NCI-H510A (cell line): ENCODE data around the gene SNX5.

ENCODE experiments used
- DNase-seq: peaks from one replicate; lab custom pipeline; 2025; lab: John Stamatoyannopoulos, UW

Gene SNX5

DNA sequence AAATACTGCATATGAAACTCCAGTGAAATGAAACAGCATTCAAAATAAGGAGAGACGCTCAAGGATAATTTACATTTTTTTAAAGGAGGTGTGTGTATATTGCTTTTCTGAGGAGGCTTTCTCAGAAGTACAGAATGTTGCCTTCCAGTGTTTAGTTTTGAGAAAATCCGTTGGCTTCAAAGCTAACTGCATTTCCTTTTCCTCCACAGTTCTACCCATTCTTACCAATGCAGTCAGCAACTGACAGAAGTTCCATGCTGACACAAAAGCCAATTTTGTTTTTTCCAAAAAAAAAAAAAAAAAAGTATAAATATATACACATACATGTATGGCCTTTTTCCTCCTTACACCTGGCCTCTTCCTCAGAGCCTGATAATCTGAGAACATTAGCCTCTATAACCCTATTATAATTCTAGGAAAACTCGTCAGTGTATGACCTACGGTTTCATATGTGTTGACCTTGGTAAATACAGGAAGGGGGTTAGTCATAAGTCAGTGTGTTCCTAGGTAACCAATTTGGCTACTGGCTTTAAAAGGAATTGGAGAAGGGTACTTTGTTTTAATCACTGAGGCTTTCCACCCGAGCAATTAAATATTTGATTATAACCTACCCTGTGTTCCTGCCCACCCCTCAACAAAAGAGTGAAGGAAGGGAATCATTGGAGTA lies 24.4 kb upstream of the SNX5 start:
- DNase-seq: no peak

DNA sequence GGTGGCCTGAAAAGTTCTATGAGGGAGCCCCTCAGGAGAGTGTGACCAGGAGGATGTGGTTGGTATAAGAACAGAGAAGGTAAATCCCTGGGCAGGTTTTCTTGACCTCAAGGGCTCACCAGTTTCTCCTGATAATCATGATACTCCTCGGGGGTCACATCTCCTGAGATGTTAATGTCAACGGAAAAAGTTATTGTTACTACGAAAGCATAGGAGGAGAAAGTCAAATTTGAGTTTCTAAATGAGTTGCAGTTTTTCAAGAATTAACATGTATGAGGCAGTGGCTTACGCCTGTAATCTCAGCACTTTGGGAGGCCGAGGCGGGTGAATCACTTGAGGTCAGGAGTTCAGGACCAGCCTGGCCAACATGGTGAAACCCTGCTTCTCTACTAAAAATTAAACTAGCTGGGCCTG lies 23.6 kb upstream of the SNX5 start:
- no peak for DNase-seq

DNA sequence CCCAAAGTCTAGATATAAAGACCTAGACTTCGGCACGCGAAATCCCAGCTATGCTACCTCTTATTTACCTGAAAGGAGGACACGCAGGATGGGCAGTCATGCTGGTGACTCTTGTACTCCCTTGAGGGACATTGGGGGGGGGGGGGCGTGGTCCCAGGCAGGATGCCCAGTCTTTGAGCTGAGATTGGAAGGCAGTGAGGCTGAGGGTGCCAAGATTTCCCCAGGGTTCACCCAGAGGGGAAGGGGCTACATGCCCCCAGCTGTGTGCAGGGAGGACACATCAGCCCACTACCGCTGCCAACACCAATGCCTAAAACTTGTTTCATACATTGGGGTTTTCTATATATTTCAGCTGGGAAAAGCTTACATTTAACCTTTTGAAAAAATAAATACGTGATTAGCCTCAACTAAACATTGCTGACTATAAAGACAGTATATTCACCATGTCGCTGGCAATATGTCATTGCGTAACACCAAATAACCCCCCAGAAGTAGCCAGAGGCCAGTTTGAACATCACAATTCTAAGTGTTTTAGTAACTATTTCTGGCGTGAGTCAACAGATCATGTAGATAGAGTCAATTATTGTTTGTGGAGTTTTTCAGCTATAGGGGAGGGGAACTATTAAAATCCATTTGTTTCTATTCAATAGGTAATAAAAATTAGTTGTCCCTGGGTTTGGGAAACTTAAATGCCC lies 21.8 kb upstream of the SNX5 start:
- DNase-seq: no peak

DNA sequence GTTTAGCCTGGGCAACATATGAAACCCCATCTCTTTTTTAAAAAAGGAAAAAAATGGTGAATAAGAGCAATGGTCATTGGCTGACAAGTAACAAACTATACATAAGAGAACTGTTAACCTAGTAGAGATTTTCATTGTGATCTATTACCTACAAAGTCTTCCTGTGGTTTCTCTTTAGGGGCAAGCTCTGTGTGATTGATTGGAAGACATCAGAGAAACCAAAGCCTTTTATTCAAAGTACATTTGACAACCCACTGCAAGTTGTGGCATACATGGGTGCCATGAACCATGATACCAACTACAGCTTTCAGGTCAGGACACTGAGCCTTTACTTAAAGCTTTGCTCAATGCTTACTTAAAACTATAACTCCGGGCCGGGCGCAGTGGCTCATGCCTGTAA lies 19.4 kb upstream of the SNX5 start:
- DNase-seq: no peak

DNA sequence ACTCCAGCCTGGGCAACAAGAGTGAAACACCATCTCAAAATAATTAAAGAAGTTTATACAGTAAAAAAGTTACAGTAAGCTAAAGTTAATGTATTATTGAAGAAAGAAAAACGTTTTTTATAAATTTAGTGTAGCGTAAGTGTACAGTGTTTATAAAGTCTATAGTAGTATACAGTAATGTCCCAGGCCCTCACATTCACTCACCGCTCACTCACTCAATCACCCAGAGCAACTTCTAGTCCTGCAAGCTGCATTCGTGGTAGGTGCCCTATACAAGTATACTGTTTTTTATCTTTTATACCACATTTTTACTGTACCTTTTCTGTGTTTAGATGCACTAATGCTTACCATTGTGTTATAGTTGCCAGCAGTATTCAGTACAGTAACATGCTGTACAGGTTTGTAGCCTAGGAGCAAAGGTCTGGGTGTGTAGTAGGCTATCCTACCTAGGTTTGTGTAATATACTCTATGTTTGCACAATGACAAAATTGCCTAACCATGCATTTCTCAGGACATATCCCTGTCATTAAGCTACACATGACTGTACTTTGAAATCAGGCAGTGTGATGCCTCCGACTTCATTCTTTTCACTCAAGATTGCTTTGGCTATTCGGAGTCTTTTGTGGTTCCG lies 16.9 kb upstream of the SNX5 start:
- DNase-seq: no peak

DNA sequence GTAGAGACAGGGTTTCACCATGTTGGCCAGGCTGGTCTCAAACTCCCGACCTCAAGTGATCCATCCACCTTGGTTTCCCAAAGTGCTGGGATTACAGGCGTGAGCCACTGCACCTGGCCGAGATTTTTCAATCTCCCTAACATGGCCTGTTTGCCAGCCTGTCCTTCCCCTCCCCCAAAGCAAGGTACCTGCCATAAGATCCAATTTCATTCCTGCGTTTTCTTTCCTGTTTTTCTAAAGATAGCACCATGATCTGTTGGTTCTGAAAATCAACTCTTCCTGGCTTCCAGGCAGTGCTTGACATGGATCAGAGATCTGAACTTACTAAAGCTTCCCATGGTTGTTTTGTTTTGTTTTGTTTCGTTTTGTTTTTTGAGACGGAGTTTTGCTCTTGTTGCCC lies 7.7 kb upstream of the SNX5 start:
- no peak for DNase-seq

DNA sequence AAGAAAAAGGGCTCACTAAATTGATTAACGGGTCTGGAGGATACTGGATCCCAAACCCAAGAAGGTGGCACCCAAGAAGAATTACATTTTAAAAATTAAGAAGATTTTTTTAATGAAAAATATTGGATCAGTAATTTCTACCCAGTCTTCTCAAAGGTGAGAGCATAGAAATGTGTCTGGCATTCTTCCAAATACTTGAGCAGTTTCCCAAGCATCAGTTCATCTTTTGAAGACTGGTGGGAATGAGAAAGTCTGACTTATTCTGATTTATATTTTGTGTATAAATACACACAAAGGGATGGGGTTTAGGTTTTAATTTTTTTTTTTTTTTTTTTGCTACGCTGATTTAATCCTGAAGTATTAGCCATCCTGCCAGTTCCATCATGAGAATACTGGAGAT lies 3.5 kb upstream of the SNX5 start:
- DNase-seq: no peak

DNA sequence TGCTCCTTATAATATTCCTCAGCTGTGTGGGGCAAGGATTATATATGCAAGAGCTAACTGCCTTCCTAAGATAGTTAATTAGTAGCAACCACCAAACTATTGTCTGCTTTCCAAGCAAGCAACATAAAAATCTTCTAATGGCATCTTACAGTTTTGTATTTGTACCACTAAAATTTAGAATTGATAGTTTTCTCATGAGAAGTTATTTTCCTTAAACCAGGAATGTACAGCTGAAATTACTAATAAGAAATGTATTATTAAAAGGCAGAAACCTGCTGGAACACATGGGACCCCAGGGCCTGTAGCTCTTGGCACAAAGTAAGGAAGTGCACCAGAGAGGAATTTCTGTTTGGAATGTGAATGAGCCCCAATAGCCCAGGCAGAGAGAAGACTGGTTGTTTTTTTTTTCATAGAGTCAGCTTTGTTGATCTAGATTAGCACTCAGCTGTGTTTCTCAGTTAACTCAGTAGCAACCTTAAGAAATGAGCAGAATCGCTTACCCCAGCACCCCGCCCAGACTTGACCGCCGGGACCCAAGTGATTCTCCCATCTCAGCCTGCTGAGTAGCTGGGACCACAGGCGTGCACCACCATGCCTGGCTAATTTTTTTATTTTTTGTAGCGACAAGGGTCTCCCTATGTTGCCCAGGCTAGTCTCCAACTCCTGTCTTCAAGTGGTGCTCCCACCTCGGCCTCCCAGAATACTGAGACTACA lies 2.9 kb upstream of the SNX5 start:
- DNase-seq: no peak

DNA sequence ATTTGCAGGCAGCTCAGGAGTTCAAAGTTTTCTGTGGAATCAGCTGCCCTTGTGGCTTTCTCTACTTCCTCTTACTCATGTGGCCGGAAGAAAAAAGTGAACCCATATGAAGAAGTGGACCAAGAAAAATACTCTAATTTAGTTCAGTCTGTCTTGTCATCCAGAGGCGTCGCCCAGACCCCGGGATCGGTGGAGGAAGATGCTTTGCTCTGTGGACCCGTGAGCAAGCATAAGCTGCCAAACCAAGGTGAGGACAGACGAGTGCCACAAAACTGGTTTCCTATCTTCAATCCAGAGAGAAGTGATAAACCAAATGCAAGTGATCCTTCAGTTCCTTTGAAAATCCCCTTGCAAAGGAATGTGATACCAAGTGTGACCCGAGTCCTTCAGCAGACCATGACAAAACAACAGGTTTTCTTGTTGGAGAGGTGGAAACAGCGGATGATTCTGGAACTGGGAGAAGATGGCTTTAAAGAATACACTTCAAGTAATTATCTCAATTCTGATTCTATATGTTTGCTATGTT lies 1.4 kb upstream of the SNX5 start:
- DNase-seq: no peak

DNA sequence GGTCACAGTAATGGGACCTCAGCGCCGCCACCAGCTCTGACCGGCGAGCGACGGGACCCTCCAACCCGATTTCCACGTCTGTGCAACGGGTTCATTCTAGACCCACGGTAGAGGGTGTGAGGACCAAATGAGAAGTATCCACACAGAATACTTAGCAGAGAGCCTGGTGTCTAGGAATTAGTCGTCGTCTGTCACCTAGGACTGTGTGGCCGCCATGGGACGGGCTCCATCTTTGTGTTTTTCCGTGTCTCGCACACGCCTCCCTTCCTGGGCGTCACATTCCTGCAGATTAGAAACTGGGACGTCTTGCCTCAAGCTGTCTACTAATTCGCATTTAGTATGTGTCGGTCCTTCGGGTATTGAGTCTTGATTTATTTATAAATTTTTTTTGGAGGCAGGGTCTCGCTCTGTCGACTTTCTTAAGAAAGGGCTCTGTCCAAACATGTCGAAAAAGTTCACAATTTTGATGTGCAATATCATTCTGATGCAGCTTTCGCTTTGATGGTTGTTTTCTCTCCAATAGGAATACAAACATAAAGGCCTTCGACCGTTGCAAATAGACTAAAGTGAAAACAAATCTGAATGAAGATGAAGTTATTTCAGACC lies 787 bp upstream of the SNX5 start:
- no peak for DNase-seq

DNA sequence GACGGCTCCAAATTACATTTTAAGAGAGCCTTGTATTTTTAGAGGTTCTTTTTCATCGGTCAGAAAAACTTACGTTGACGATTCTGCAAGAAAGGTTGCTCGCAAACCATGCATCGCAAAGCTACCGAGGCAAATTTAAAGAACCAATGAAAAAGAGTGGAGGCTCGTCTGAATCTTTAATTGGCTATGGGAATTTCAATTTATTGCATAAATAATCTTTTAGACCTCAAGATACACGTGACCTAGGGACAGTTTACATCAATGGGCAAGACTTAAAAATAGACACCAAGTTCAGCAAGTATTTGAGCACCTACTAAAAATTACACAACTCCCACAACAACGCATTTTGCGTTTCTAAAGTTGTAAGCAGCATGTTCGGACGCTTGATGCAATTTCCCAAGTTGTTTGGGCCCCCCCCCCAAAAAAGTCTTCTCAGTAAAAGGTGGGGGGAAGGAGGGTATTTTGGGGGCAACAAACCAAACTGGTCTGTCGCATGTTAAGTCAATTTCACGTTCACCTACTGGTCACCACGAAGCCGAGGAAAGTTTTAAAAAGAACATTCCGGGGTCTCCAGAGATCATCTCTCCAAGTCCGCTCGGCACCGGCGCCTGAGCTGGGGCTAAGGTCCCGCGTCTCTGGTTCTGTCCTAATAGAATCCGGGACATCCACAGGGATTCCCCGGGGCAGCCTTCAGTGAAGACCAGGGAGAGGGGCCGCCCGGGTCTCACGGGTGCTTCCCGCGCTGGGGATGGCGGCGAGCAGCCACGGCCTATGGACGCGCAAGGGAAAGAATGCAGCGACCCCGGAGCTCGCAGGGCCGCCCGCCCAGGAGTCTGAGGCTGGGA lies 851 bp downstream of the SNX5 start:
- no peak for DNase-seq

DNA sequence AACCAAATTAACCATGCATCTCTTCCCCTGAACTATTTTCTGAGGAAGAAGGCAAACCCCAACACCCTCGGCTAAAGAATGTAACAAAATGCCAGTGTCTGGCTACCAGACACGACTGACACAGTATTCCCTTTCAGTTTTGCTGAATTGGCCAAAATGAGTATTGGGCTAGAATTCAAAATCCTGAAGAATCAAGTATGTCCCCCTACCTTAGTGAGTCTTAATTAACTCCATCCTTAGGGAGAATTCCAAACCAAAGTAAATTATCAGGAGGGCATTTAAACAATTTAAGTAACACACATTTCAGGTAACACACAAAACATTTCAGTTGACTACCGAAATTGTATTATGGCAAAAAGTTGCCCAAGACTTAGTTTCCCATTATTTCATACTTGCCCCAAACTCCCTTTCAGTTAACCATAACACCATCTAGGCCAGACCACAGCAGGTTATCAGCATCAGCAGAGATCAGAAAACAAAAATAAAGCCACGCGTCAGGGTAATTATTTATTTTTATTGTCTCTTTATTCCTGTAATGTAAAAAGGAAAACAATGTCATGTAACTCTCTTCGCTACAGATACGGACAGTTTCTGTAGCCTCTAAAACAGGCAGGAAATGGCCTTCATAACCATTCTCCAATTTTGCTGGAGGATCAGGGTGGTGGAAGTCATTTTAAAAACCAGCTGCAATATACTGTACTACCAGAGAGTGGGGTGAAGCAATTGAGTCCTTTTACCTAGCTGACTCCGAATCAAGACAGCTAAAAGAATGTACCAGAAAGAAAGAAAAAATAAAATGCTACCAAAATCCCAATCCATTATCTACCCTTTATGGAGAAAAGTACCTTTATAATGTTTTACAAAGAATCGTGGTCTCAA lies 1.9 kb downstream of the SNX5 start:
- no peak for DNase-seq

DNA sequence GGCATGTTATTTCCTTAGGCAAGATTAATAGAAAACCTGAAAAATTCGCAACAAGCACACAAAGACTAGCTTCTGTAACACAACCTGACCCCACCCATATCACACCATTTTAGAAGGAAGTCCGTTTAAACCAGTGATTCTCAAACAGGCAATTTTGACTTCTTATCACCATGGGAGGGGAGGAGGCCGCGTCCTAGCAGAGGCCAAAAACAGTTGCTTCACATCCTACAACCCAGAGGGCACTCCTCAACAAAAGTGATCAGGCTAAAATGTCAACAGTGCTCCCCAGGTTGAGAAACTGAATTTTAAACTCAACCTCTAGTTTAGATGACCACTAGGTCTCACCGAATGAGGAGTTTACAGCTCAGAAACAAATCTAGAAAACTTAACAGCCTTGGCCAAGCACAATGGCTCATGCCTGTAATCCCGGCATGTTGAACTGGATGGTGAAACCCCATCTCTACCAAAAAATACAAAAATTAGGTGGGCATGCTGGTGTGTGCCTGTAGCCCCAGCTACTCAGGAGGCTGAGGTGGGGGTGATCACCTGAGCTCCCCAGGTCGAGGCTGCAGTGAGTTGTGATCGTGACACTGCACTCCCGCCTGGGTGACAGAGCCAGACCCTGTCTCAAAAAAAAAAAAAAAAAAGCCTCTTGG lies 3.4 kb downstream of the SNX5 start:
- DNase-seq: no peak

DNA sequence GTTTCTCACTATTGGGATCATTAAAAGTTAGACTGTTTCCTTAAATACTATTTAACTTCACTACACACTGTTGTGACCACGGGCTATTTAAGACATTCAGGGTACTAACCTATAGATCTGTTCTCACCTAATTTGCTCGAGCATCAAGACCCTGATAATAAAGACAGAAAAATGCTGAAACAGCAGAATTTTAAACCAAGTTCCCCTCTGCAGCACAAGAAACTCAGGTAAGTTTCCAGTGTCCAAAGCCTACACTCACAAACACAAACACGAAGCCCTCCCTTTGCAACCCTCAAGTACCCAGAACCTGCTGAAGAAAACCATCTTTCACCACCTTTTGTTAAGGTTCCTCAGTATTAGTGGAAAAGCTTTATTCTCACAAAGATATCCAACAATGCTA lies 4.0 kb downstream of the SNX5 start:
- DNase-seq: no peak

DNA sequence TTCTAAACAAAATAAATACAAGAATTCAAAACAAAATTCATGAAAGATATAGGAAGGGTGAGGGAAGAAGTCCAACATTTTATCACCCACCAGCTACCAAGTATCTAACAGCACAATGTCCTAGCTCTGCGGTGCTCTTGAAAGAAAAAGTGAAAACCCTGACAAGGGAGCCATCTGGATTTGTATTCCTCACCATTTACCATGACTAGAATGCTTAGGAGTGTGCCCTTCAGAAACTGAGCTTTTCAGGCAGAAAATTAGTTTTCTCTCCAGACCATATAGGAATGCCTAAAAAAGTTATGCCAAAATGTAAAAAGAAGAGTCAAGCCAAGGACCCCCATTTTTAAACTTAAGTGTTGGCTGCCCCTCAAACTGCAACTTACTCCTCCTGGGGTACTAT lies 4.5 kb downstream of the SNX5 start:
- no peak for DNase-seq

DNA sequence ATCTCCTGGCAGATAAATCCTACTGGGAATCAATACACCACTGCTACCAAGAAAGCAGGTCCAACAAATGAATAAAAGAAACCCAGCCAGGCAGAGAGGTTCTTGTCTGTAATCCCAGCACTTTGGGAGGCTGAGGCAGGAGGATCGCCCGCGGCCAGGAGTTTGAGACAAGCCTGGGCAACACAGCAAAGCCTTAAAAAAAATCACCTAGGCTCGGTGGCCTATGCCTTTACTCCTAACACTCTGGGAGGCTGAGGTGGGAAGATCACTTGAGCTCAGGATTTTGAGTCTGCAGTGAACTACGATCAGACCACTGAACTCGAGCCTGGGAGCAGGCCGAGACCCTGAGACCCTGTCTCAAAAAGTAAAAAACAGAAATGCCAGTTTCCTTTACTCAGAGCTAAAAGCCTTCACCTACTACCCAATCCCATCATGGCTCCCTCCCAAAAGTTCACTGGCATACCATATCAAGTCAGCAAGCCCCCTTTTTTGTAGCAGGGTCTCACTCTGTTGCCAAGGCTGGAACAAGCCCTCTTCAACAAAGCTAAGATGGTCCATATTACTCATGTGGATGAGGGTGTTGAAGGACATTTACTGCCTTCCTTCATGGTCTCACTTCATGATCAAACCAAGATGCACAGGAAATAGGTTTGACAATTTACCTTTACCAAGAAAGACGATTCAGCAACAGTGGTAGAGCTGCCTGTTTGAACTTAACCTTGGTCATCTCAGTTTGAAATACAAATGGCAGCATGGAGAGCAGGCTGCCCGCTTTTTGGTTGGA lies 5.3 kb downstream of the SNX5 start:
- DNase-seq: no peak

DNA sequence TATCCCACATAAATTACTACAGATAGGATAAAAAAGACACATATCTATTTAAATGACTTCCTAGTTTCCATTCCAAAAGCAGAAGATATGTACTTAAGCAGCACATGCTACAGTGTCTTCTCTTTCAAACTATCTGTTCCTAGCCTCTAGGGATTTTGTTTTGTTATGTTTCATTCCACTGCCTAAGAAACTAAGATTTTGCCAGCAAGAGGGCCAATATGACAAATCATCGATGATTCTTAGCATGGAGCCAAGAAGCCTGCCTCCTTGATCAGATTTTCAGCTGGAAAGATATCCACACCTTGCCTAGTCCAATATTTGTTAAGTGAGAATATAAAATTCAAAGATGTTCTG lies 7.0 kb downstream of the SNX5 start:
- DNase-seq: no peak

DNA sequence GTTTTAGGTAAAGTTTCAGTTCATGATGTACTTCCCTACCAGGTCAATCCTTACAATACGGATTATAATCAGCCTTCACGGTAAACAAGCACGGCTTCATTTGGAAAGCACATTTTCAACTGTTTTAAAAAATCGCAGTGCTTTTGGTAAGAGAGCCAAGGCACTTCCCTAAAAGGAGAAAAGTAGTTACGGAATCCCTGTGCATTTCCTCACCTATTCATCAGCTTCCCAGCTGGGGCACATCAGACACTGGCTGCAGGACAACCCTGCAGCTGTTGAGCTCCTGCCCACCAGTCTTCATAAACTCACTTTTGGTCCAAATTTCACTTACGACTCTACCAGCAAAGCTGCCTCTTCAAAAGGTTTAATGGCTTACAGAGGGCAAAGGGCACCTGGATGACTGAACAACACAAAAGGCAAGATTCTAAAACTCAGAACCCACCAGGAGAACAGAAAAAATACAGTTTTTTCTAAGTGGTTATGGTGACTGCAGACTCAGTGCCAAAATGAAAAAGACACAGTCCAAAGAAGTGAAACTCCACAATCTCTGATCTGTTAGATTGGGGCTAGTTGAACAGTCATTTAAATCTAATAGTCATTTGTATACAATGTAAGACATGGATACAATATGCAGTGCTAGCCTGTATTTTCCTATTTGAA lies 7.5 kb downstream of the SNX5 start:
- no peak for DNase-seq
